Inflammatory macrophage (primary cell): Measurements from ENCODE around the gene C14orf119.

Experiments
- DNase-seq, 2 donors: peaks; one replicate each; pipeline ENCODE4 v3.0.0-alpha.2; 2020 to 2022

C14orf119 gene

GRCh38 chr14:23060536-23061260 is 34.6 kb upstream of the C14orf119 start:
- no peak for DNase-seq

GRCh38 chr14:23062002-23062401 is 33.3 kb upstream of the C14orf119 start:
- DNase-seq, result peak; percentile 73 to 85

- no peak for DNase-seq
Observed at GRCh38 chr14:23063601-23064000, 31.7 kb upstream of the C14orf119 start.

- no peak for DNase-seq
Observed at GRCh38 chr14:23066368-23066767, 28.9 kb upstream of the C14orf119 start.

- DNase-seq, result no peak
Observed at GRCh38 chr14:23066855-23067744, 28.2 kb upstream of the C14orf119 start.

- DNase-seq, result no peak
Observed at GRCh38 chr14:23067847-23068788, 27.2 kb upstream of the C14orf119 start.

- DNase-seq, result peak; percentile 88 to 90
Observed at GRCh38 chr14:23068789-23069412, 26.4 kb upstream of the C14orf119 start.

GRCh38 chr14:23069413-23069806 is 25.9 kb upstream of the C14orf119 start:
- DNase-seq, result peak in 1 of 2 donors; percentile 11

- DNase-seq, result no peak
Observed at GRCh38 chr14:23070262-23071129, 24.8 kb upstream of the C14orf119 start.

GRCh38 chr14:23071244-23071920 is 23.9 kb upstream of the C14orf119 start:
- peak; percentile 74 to 80 for DNase-seq

GRCh38 chr14:23071921-23072539 is 23.3 kb upstream of the C14orf119 start:
- no peak for DNase-seq

GRCh38 chr14:23074906-23075305 is 20.4 kb upstream of the C14orf119 start:
- no peak for DNase-seq

GRCh38 chr14:23076785-23077408 is 18.4 kb upstream of the C14orf119 start:
- peak; percentile 41 to 47 for DNase-seq

- DNase-seq, result no peak
Observed at GRCh38 chr14:23077962-23078361, 17.3 kb upstream of the C14orf119 start.

- peak; percentile 95 to 98 for DNase-seq
Observed at GRCh38 chr14:23078692-23079116, 16.6 kb upstream of the C14orf119 start.

GRCh38 chr14:23079716-23080115 is 15.6 kb upstream of the C14orf119 start:
- DNase-seq, result peak in 1 of 2 donors; percentile 24

- DNase-seq, result no peak
Observed at GRCh38 chr14:23080474-23080873, 14.8 kb upstream of the C14orf119 start.

- DNase-seq, result peak; percentile 74 to 81
Observed at GRCh38 chr14:23085458-23085857, 9.8 kb upstream of the C14orf119 start.

GRCh38 chr14:23086565-23086964 is 8.7 kb upstream of the C14orf119 start:
- no peak for DNase-seq
